DND-41 (cell line): ENCODE results near the gene ATP1A2.

ENCODE experiments used
- ATAC-seq: fragments of 200-7000 bp; cut with Tn5 transposase; 3 replicates; pipeline ENCODE4 v1.9.1; 2021; ENCODE audit warnings: low read depth; ENCODE audit not compliant: insufficient read depth
- DNase-seq: peaks from one replicate; pipeline ENCODE4 v3.0.0-alpha.2; 2020
- H2AFZ ChIP-seq: 2 replicates; pipeline ENCODE4 v1.6.0; 2012; ENCODE audit warnings: low read depth, low read length
- H3K27ac ChIP-seq: 2 replicates; pipeline ENCODE4 v1.5.1; 2012; ENCODE audit warnings: low read length, inconsistent platforms
- H3K27me3 ChIP-seq: fragments of 200-600 bp; sonication (generic); 2 replicates; pipeline ENCODE4 v1.6.0; 2012; ENCODE audit warnings: low read length, mild to moderate bottlenecking, inconsistent platforms; ENCODE audit not compliant: insufficient read depth, poor library complexity
- H3K36me3 ChIP-seq: 2 replicates; pipeline ENCODE4 v1.5.1; 2012; ENCODE audit warnings: low read length, inconsistent platforms; ENCODE audit not compliant: insufficient read depth
- H3K4me1 ChIP-seq: 2 replicates; pipeline ENCODE4 v1.5.1; 2012; ENCODE audit warnings: mild to moderate bottlenecking, low read length; ENCODE audit not compliant: insufficient read depth
- H3K4me2 ChIP-seq: 2 replicates; pipeline ENCODE4 v1.6.0; 2012; ENCODE audit warnings: mild to moderate bottlenecking, moderate library complexity, low read length, inconsistent platforms; ENCODE audit not compliant: insufficient read depth
- H3K4me3 ChIP-seq, 2 experiments: fragments of 200-600 bp in 1 of 2; shearing (Covaris generic) in 1 of 2; 2 replicates each; pipeline ENCODE4 v1.5.1; 2012 to 2016; ENCODE audit warnings: inconsistent platforms in 2 of 2, low read length in 2 of 2, mild to moderate bottlenecking in 2 of 2, low read depth in 1 of 2, moderate library complexity in 1 of 2
- H3K79me2 ChIP-seq: 2 replicates; pipeline ENCODE4 v1.6.0; 2012; ENCODE audit warnings: low read length, inconsistent platforms; ENCODE audit not compliant: insufficient read depth
- H3K9ac ChIP-seq: 2 replicates; pipeline ENCODE4 v1.6.0; 2012; ENCODE audit warnings: low read depth, mild to moderate bottlenecking, inconsistent platforms, low read length, moderate library complexity
- H3K9me3 ChIP-seq: 2 replicates; pipeline ENCODE4 v1.5.1; 2012; ENCODE audit warnings: low read length, moderate library complexity, mild to moderate bottlenecking, inconsistent platforms; ENCODE audit not compliant: insufficient read depth, severe bottlenecking
- H4K20me1 ChIP-seq: 2 replicates; pipeline ENCODE4 v1.6.0; 2012; ENCODE audit warnings: low read length; ENCODE audit not compliant: insufficient read depth
- CTCF ChIP-seq: IDR thresholded peaks from 2 replicates; pipeline ENCODE4 v1.5.1; 2012; ENCODE audit warnings: borderline replicate concordance, low read length, moderate library complexity, mild to moderate bottlenecking; ENCODE audit not compliant: poor library complexity, severe bottlenecking; ENCODE audit errors: extremely low read depth
- EZH2 ChIP-seq: IDR thresholded peaks from 3 replicates; pipeline ENCODE4 v1.6.1; 2012; ENCODE audit warnings: borderline replicate concordance, low read depth, mild to moderate bottlenecking, moderate library complexity, low read length, inconsistent platforms; ENCODE audit not compliant: severe bottlenecking

The ATP1A2 gene

GRCh38 chr1:160074865-160075264 is 40.7 kb upstream of the ATP1A2 start:
- Histone ChIP-seq H2AFZ (no peak overlapping the region), H3K4me2 (no peak overlapping the region)

GRCh38 chr1:160075836-160076235 is 39.7 kb upstream of the ATP1A2 start:
- DNase-seq (no peak), ATAC-seq (no peak)
- Histone ChIP-seq H3K4me1 (peaks cover 6% of the 10 kb centered on the region), H3K4me2 (no peak overlapping the region), H4K20me1 (no peaks in the 10 kb centered on the region), H3K27me3 (peaks cover 21% of the 10 kb centered on the region), H2AFZ (no peak overlapping the region), H3K4me3 (no peak overlapping the region), H3K27ac (no peak overlapping the region), H3K9ac (no peak overlapping the region), H3K36me3 (no peaks in the 10 kb centered on the region), H3K9me3 (no peaks in the 10 kb centered on the region), H3K79me2 (no peaks in the 10 kb centered on the region)
- TF ChIP-seq CTCF = no peak
- TF ChIP-seq EZH2 = no peak

More at GRCh38 chr1:160074865-160075264, 40.7 kb upstream of the ATP1A2 start:
- Histone ChIP-seq H3K9me3 (no peaks in the 10 kb centered on the region), H3K9ac (no peak overlapping the region), H3K79me2 (no peaks in the 10 kb centered on the region), H3K36me3 (no peaks in the 10 kb centered on the region), H3K4me3 (no peak overlapping the region), H3K27ac (no peak overlapping the region), H3K27me3 (peaks cover 21% of the 10 kb centered on the region), H3K4me1 (peaks cover 13% of the 10 kb centered on the region), H4K20me1 (no peaks in the 10 kb centered on the region)
- TF ChIP-seq EZH2 = no peak
- no peak for TF ChIP-seq CTCF
- ATAC-seq (no peak), DNase-seq (no peak)

GRCh38 chr1:160076295-160076694 is 39.3 kb upstream of the ATP1A2 start:
- no peak overlapping the region for H3K4me2 ChIP-seq
- no peaks in the 10 kb centered on the region for H3K79me2 ChIP-seq
- TF ChIP-seq EZH2 (no peak), CTCF (no peak)

GRCh38 chr1:160077486-160077885 is 38.1 kb upstream of the ATP1A2 start:
- no peak for ATAC-seq
- no peak for DNase-seq
- no peak overlapping the region for H3K4me3 ChIP-seq
- no peaks in the 10 kb centered on the region for H3K36me3 ChIP-seq
- H2AFZ ChIP-seq = no peak overlapping the region
- no peak for TF ChIP-seq EZH2
- TF ChIP-seq CTCF = no peak
- H3K9ac ChIP-seq = no peak overlapping the region
- H3K27me3 ChIP-seq = peaks cover 21% of the 10 kb centered on the region
- H3K4me1 ChIP-seq = no peaks in the 10 kb centered on the region
- H4K20me1 ChIP-seq = no peaks in the 10 kb centered on the region
- H3K4me2 ChIP-seq = no peak overlapping the region
- no peaks in the 10 kb centered on the region for H3K9me3 ChIP-seq
- no peaks in the 10 kb centered on the region for H3K79me2 ChIP-seq
- no peak overlapping the region for H3K27ac ChIP-seq

More at GRCh38 chr1:160076295-160076694, 39.3 kb upstream of the ATP1A2 start:
- H3K9me3 ChIP-seq = no peaks in the 10 kb centered on the region
- no peak overlapping the region for H3K27ac ChIP-seq
- H2AFZ ChIP-seq = no peak overlapping the region
- peaks cover 2% of the 10 kb centered on the region; the same call in 1 of the 2 replicates for H3K4me1 ChIP-seq
- ATAC-seq (no peak), DNase-seq (no peak)
- no peaks in the 10 kb centered on the region for H3K36me3 ChIP-seq
- H3K4me3 ChIP-seq = no peak overlapping the region
- no peak overlapping the region for H3K9ac ChIP-seq
- no peaks in the 10 kb centered on the region for H4K20me1 ChIP-seq
- peaks cover 21% of the 10 kb centered on the region for H3K27me3 ChIP-seq
